HEK293T (cell line): ENCODE measurements around the gene SRGAP1.

Experiments used
- CTCF ChIA-PET: fragments of 350-600 bp; formaldehyde crosslinking; extraction: SDS; loops from one replicate; lab custom pipeline; 2021; ENCODE audit warnings: antibody characterized with exemption, inconsistent platforms; lab: Yijun Ruan, JAX
- POLR2A ChIA-PET: fragments of 350-600 bp; formaldehyde crosslinking; extraction: SDS; loops from one replicate; lab custom pipeline; 2020; ENCODE audit warnings: antibody characterized with exemption, inconsistent platforms; lab: Yijun Ruan, JAX
- DNase-seq: peaks from one replicate; pipeline ENCODE4 v3.0.0; 2012; ENCODE audit warnings: mixed read lengths; ENCODE audit errors: extremely low spot score
- ARNT ChIP-seq: fragments of 450-650 bp; IDR thresholded peaks from 2 replicates; pipeline ENCODE4 v1.6.1; 2017; ENCODE audit warnings: mild to moderate bottlenecking
- BHLHE40 ChIP-seq: fragments of 450-650 bp; IDR thresholded peaks from 2 replicates; pipeline ENCODE4 v1.6.1; 2016; ENCODE audit warnings: mild to moderate bottlenecking, moderate library complexity, borderline replicate concordance
- CTBP1 ChIP-seq: fragments of 450-650 bp; IDR thresholded peaks from 2 replicates; pipeline ENCODE4 v1.6.1; 2016; ENCODE audit warnings: borderline replicate concordance
- ELF4 ChIP-seq: fragments of 450-650 bp; IDR thresholded peaks from 2 replicates; pipeline ENCODE4 v1.6.1; 2017; ENCODE audit warnings: antibody characterized with exemption
- FOXA1 ChIP-seq: fragments of 450-650 bp; IDR thresholded peaks from 2 replicates; pipeline ENCODE4 v1.6.1; 2016; ENCODE audit warnings: mild to moderate bottlenecking
- FOXK2 ChIP-seq: fragments of 450-650 bp; IDR thresholded peaks from 2 replicates; pipeline ENCODE4 v1.6.1; 2016; ENCODE audit warnings: mild to moderate bottlenecking
- FOXM1 ChIP-seq: fragments of 450-650 bp; IDR thresholded peaks from 2 replicates; pipeline ENCODE4 v1.6.1; 2017; ENCODE audit warnings: mild to moderate bottlenecking, borderline replicate concordance
- HDGF ChIP-seq: fragments of 450-650 bp; IDR thresholded peaks from 2 replicates; pipeline ENCODE4 v1.6.1; 2017; ENCODE audit warnings: antibody characterized with exemption, borderline replicate concordance
- L3MBTL2 ChIP-seq: fragments of 450-650 bp; conservative IDR thresholded peaks from 2 replicates; pipeline ENCODE4 v1.6.1; 2016; ENCODE audit warnings: mild to moderate bottlenecking
- LEF1 ChIP-seq: fragments of 450-650 bp; IDR thresholded peaks from 2 replicates; pipeline ENCODE4 v1.6.1; 2017; ENCODE audit warnings: mild to moderate bottlenecking, borderline replicate concordance
- NFRKB ChIP-seq: fragments of 450-650 bp; IDR thresholded peaks from 2 replicates; pipeline ENCODE4 v1.6.1; 2016; ENCODE audit warnings: mild to moderate bottlenecking, moderate library complexity
- PKNOX1 ChIP-seq: fragments of 450-650 bp; IDR thresholded peaks from 2 replicates; pipeline ENCODE4 v1.6.1; 2016
- SP1 ChIP-seq: fragments of 450-650 bp; IDR thresholded peaks from 2 replicates; pipeline ENCODE4 v1.6.1; 2017
- SUZ12 ChIP-seq: fragments of 450-650 bp; IDR thresholded peaks from 2 replicates; pipeline ENCODE4 v1.6.1; 2016; ENCODE audit warnings: mild to moderate bottlenecking
- TARDBP ChIP-seq: fragments of 450-650 bp; IDR thresholded peaks from 2 replicates; pipeline ENCODE4 v1.6.1; 2016
- ZNF384 ChIP-seq: fragments of 450-650 bp; IDR thresholded peaks from 2 replicates; pipeline ENCODE4 v1.6.1; 2016

Gene SRGAP1

GRCh38 chr12:63843254-63843720 lies 1.2 kb upstream of the SRGAP1 start:
- POLR2A ChIA-PET = interaction anchor here (0.7 to 1.5 kb wide), 2 partner anchors 396 to 561 kb away, joined by 3 to 5 read pairs; partner anchors contain the start of gene XPOT
- TF ChIP-seq CTBP1 (no peak), ARNT (no peak), ZNF384 (no peak), SP1 (no peak), NFRKB (no peak), ELF4 (no peak), TARDBP (no peak), FOXA1 (no peak), PKNOX1 (no peak), SUZ12 (no peak), L3MBTL2 (no peak), FOXK2 (no peak), FOXM1 (no peak), LEF1 (no peak), HDGF (no peak), BHLHE40 (no peak)
- CTCF ChIA-PET = interaction anchor here (0.6 to 0.7 kb wide), 3 partner anchors 10 to 859 kb away, joined by 3 to 4 read pairs (median 3); no protein-coding TSS in a partner anchor
- DNase-seq = no peak

DNA sequence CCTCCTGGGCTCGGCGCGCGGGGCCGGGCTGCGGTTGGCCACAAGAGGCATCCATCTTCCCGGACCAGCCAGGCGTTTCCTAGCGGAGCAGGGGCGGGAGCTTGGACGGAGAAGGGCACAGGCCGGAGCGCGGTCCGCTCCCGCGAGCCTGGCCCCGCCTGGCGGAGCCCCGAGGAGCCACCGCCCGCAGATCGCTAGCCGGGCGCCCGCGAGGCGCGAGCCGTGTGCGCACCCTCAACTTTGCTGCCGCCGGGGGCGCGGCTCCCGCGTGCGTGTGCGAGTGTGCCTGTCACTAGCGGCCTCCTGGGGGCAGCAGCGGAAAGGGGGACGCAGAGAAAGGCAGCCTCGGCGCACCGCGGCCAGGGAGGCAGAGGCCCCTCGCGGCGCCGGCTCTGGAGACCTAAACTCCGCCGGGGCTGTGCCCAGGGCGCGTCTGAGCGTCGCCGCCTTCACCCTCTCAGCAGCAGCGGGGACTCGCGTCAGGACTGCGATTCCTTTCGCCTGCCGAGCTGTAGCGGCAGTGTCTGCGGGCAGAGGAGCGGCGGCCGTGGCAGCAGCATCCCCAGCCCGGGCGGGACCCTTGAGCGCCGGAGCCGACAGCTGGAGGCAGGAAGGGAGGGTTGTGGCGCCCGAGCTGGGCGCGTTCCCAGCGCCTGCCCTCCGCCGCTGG lies 644 bp upstream of the SRGAP1 start:
- ChIA-PET CTCF (interaction anchor here (0.6 to 1.9 kb wide), 6 partner anchors 11 to 858 kb away, joined by 3 to 14 read pairs (median 4); no protein-coding TSS in a partner anchor), POLR2A (interaction anchor here (0.7 to 1.5 kb wide), 6 partner anchors 106 to 560 kb away, joined by 3 to 6 read pairs (median 4); partner anchors contain the start of genes KICS2 and XPOT)
- DNase-seq = peak; percentile 84
- no peak for TF ChIP-seq ZNF384
- no peak for TF ChIP-seq ARNT
- TF ChIP-seq TARDBP = no peak
- no peak for TF ChIP-seq FOXK2
- TF ChIP-seq FOXM1 = no peak
- TF ChIP-seq ELF4 = no peak
- no peak for TF ChIP-seq LEF1
- TF ChIP-seq PKNOX1 = peak; percentile 95
- TF ChIP-seq NFRKB = no peak
- TF ChIP-seq HDGF = no peak
- peak; percentile 65 for TF ChIP-seq CTBP1
- TF ChIP-seq SP1 = no peak

DNA sequence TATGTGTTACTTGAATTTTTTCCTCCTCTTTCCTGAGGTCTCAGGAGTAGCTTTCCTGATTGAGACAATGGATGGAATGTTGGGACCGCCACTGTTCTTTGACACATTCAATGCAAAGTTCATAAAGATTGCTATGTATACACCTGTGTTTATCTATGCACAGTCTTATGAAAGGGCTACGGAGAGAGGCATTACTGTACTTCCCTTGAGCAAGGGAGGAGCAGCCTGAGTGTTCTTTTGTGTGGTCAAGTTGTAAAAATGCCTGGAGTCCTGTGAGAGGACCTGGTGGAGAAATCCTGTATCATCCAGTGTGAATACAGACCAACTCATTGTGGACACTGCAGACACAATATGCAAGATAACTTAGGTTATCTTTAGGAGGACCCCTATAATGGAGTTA lies 1.2 kb downstream of the SRGAP1 start:
- ChIA-PET CTCF (interaction anchor here (1.2 to 1.9 kb wide), 2 partner anchors 10 to 336 kb away, joined by 4 to 14 read pairs; no protein-coding TSS in a partner anchor), POLR2A (no interaction called here)
- no peak for DNase-seq
- no peak for TF ChIP-seq FOXA1
- TF ChIP-seq PKNOX1 = no peak
- TF ChIP-seq ZNF384 = no peak
- no peak for TF ChIP-seq ARNT
- TF ChIP-seq L3MBTL2 = no peak
- no peak for TF ChIP-seq SUZ12
- no peak for TF ChIP-seq BHLHE40

GRCh38 chr12:63846238-63846967 lies 1.9 kb downstream of the SRGAP1 start:
- DNase-seq = no peak
- CTCF ChIA-PET = no interaction called here
- POLR2A ChIA-PET = no interaction called here
- no peak for TF ChIP-seq FOXM1
- TF ChIP-seq CTBP1 = no peak
- no peak for TF ChIP-seq FOXA1
- no peak for TF ChIP-seq HDGF
- no peak for TF ChIP-seq BHLHE40
- no peak for TF ChIP-seq SP1
- TF ChIP-seq TARDBP = no peak
- TF ChIP-seq ZNF384 = no peak
- TF ChIP-seq SUZ12 = no peak
- TF ChIP-seq ARNT = no peak

DNA sequence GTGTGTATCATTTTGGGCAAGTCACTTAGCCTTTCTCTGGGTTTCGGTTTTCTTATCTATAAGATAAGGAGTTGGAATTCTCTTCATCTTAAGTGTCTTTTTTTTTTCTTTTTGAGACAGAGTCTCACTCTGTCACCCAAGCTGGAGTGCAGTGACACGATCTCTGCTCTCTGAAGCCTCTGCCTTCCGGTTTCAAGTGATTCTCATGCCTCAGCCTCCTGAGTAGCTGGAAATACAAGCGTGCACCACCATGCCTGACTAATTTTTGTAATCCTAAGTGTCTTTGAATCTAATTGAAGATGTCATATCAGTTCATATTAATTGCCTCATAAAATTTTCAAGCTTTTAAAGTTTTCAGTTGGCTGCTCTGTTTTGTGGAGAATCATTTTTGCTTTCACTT lies 4.0 kb downstream of the SRGAP1 start:
- CTCF ChIA-PET = no interaction called here
- POLR2A ChIA-PET = no interaction called here
- TF ChIP-seq PKNOX1 (no peak), TARDBP (no peak), LEF1 (no peak), FOXA1 (no peak), ELF4 (no peak), SP1 (no peak), FOXM1 (no peak), BHLHE40 (no peak), L3MBTL2 (no peak), FOXK2 (no peak), ARNT (no peak), CTBP1 (no peak)
- no peak for DNase-seq
